Stimulated activated CD4-positive, alpha-beta T cell treated with anti-CD3 and anti-CD28 coated beads, Interleukin-4, amount 100 ng/mL, for 24 hours (primary cell): ENCODE results near the gene PARD3.

Experiments
- DNase-seq: peaks from one replicate; pipeline ENCODE4 v3.0.0-alpha.2; 2020

The PARD3 gene

GRCh38 chr10:34821587-34822585, 6.8 kb upstream of the PARD3 start:
- DNase-seq, result no peak

DNA sequence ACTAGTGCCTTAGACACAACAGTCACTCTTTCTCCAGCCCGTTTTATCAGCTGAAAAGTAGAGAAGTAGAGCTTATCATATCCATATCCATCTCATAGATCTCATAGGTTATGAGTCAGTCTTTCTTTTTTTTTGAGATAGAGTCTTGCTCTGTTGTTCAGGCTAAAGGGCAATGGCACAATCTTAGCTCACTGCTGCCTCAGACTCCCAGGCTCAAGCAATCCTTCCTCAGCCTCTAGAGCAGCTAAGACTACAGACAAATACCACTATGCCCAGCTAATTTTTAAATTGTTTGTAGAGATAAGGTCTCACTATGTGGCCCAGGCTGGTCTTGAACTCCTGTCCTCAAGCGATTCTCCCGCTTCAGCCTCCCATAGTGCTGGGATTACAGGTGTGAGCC, 2.5 kb upstream of the PARD3 start:
- no peak for DNase-seq

DNA sequence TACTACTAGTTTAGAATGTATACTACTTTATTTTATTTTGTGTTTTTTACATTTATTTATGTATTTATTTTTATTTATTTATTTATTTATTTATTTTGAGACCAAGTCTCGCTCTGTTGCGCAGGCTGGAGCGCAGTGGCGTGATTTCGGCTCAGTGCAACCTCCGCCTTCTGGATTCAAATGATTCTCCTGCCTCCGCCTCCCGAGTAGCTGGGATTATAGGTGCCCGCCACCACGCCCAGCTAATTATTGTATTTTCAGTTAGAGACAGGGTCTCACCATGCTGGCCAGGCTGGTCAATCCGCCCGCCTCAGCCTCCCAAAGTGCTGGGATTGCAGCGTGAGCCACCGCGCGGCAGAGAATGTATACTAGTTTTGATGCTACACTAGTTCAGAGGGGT, 2.0 kb upstream of the PARD3 start:
- DNase-seq, result no peak

DNA sequence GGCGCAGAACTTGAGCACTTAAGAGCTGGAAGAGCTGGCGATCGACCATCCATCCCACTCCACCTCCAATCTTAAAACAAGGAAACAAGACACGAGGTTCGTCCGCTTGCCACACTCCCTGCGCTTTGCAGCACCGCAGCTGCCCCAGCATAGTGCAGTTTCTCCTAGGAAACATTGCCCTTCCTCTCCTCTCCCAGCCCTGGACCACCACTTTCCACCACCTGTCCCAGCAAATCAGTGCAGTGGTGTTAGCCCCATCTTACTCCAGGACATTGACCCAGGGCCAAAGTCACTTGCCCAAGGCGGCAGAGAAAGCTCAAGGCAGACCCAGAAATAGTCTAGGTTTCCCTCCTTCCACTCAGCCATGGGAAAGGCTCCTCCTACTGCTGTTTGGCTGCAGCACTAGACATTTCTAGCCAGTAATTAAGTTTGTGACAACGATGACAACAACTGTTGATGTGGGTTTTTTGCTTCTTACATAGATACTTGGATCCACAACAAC, 1.5 kb upstream of the PARD3 start:
- DNase-seq, result no peak

- DNase-seq, result no peak
These were observed 995 bp upstream of the PARD3 start for GRCh38 chr10:34816085-34816496.

GRCh38 chr10:34814913-34815184, 247 bp downstream of the PARD3 start:
- DNase-seq, result no peak

GRCh38 chr10:34814223-34814912, 728 bp downstream of the PARD3 start:
- DNase-seq, result no peak

GRCh38 chr10:34813626-34814222, 1.4 kb downstream of the PARD3 start:
- no peak for DNase-seq

DNA sequence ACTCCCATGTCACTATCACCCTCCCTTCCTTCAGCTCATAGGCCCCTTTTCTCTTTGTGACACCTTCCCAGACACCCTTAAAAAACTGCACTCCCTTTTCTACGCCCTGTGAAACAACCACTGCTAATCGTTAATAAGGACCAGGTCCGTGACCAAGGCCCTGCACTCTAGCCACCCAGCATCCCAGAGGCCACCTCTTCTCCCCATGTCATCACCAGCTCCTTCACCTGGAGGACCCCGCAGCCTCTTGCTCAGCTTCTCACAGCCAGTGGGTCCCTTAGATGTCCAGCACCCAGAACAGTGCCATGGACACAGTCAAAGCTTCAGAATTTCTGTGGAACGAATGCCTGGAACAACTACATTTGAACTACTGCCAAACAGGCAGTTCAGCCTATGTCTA, 2.3 kb downstream of the PARD3 start:
- DNase-seq, result no peak

GRCh38 chr10:34811968-34812514, 3.1 kb downstream of the PARD3 start:
- no peak for DNase-seq

- no peak for DNase-seq
These were observed 3.7 kb downstream of the PARD3 start for GRCh38 chr10:34811126-34811967.

DNA sequence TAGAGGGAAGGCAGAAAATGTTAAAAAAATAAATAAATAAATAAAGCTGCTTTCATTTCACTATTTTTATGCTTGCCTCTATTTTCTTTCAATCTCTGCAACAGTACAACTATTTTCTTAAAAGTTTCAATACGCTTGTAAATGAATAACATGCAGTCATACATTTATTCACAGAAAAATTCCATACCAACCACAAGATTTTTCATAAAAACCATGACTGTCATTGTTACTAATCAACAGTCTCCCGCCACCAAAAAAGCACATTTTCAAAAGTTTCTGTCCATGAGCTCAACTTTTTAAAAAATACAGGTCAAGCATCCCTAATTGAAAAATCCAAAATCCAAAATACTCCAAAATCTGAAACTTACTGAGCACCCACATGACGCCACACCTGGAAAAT, 5.3 kb downstream of the PARD3 start:
- no peak for DNase-seq

- DNase-seq, result no peak
These were observed 6.0 kb downstream of the PARD3 start for GRCh38 chr10:34808801-34809745.

GRCh38 chr10:34808336-34808735, 6.8 kb downstream of the PARD3 start:
- DNase-seq, result no peak

DNA sequence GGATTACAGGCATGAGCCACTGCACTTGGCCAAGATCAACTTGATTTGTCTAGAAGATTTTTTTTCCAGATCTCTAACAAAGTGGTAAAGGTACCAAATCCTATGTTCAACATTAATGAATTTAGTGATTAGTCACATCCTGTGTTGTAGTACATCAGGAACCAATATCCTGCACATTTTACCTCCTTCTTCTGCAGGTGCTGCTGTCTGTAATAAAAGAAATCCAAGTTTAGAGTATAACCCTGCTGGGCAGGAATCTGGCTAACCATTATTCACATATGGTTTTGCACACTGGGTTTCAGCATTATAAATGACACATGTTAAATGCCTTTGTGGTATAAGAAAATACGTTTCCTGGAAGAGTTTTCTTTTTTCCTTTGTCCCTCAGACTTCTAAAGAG, 10.8 kb downstream of the PARD3 start:
- DNase-seq, result no peak

DNA sequence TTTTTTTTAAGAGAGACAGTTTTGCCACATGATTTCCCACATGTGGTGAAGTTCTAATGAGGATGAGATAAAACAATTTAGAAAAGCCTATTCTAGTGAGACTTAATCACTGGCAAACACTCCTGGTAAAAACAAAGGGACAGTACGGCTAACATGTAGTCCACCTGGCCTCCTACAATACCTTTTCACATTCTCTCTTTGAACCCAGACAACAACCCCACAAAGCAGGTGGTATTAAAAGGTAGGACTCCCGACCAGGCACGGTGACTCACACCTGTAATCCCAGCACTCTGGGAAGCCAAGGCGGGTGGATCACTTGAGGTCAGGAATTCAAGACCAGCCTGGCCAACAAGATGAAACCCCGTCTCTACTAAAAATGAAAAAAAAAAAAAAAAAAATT, 12.4 kb downstream of the PARD3 start:
- no peak for DNase-seq

DNA sequence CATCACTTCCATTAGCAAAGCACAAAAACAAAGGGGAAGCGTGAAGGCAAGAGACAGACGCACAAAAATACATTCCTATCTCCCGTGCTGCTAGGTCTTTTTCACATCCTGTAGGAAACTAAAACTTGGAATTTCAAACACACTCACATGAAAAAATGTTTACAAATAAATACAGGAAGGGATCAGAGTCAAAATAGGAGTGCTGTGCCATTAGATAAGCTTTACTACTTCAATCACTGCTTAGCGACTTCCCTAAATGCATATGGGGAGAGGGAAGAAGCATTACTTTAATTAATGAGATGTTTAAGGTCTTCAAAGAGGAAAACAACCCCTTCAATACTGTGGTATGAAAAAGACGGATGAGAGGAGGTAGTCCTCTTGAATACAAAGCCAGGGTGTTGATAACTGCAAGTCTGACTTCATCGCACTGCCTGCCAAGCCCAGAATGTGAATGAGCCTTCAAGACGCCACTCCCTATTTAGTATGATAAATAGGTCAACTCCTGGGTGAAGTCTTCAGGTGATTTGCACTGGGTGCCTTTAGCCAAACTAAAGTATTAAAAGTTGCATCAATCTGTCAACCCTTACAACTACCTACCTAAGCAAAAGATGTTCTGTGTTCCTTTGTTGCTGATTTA, 13.9 kb downstream of the PARD3 start:
- no peak for DNase-seq

DNA sequence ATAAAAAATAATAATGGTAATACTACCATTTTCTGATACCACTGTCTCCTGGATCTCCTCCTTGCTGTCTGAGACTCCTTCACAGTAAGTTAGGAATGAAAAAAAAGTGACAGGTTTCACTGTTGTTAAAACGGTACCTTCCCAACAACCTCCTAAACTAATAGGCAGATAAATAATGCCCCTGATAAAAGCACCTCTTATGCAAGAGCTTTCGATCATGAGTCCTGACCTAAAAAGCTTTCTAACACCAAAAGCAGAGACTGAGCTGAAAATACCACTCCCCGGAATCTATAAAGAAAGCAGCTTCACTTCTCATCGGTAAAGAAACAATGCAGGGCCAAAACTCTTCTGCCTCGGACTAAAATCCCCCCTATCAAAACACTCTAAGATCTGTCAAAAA, 14.5 kb downstream of the PARD3 start:
- DNase-seq, result no peak

DNA sequence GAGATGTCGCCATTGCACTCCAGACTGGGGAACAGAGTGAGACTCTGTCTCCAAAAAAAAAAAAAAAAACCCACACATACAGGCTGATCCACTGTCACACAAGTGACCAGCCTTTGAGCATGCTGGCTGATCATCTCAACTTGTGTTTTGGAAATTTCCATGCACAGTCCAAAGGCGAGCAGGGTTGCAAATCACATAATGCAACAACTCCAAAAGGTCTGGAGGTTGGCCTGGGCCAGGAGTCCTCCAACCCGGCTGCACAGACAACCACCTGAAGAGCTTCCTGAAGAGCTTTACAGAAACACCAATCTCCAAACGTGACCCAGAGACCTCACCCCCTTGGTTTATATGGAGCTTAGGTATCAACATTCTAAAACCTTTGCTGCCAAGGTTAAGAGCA, 16.4 kb downstream of the PARD3 start:
- DNase-seq, result no peak

GRCh38 chr10:34797155-34797554, 17.9 kb downstream of the PARD3 start:
- no peak for DNase-seq

DNA sequence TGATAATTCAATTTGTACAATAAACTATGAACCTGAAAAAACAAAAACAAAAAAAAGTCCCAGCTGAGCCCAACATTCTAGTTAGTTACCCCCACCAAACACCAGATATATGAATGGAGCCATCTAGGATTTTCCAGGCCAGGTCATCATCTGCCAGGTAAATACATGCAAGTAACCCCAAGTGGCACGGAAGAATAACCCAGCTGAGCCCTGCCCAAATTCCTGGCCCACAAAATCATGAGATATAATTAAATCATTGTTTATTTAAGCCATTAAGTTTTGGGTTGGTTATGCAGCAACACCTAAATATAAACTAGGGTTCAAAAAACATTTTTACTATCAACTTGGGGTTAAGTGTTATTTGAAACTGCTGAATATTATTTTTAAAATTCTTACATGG, 19.0 kb downstream of the PARD3 start:
- no peak for DNase-seq
